IPS-18a (cell line): ENCODE data around the gene NF1.
"Not testable (repeated sequence)": the region's sequence is repeated elsewhere in the genome, so short reads cannot be mapped to it uniquely, and the experiment has no call there.

ENCODE experiments used
- H3K27ac ChIP-seq: one replicate; pipeline ENCODE4 v1.5.1; 2013; ENCODE audit warnings: low read length
- H3K27me3 ChIP-seq: one replicate; pipeline ENCODE4 v1.6.1; 2013; ENCODE audit warnings: mild to moderate bottlenecking, low read length; ENCODE audit not compliant: control insufficient read depth, insufficient read depth
- H3K36me3 ChIP-seq: one replicate; pipeline ENCODE4 v1.6.1; 2013; ENCODE audit warnings: low read depth, low read length; ENCODE audit not compliant: control insufficient read depth
- H3K4me1 ChIP-seq: one replicate; pipeline ENCODE4 v1.6.1; 2013; ENCODE audit warnings: low read depth, low read length; ENCODE audit not compliant: control insufficient read depth
- H3K4me3 ChIP-seq: one replicate; pipeline ENCODE4 v1.5.1; 2013; ENCODE audit warnings: low read length
- H3K9ac ChIP-seq: one replicate; pipeline ENCODE4 v1.6.1; 2013; ENCODE audit warnings: mild to moderate bottlenecking, low read length, moderate library complexity
- H3K9me3 ChIP-seq: one replicate; pipeline ENCODE4 v1.6.1; 2013; ENCODE audit warnings: low read depth, low read length; ENCODE audit not compliant: control insufficient read depth

NF1 gene

GRCh38 chr17:31112001-31112661, 17.4 kb downstream of the NF1 start:
- Histone ChIP-seq H3K27me3 (no peaks in the 10 kb centered on the region), H3K9ac (no peak overlapping the region), H3K36me3 (no peaks in the 10 kb centered on the region), H3K4me3 (no peak overlapping the region), H3K9me3 (no peaks in the 10 kb centered on the region), H3K27ac (no peak overlapping the region), H3K4me1 (peaks cover 22% of the 10 kb centered on the region)

- H3K9ac ChIP-seq, H3K36me3 ChIP-seq, H3K9me3 ChIP-seq, H3K4me3 ChIP-seq, H3K27ac ChIP-seq, H3K27me3 ChIP-seq: not testable (repeated sequence)
- H3K4me1 ChIP-seq = peaks cover 22% of the 10 kb centered on the region
Measured at GRCh38 chr17:31113368-31113767, 18.6 kb downstream of the NF1 start.

- Histone ChIP-seq H3K9ac (no peak overlapping the region), H3K9me3 (no peaks in the 10 kb centered on the region), H3K4me3 (no peak overlapping the region), H3K4me1 (peaks cover 22% of the 10 kb centered on the region), H3K27ac (no peak overlapping the region), H3K36me3 (no peaks in the 10 kb centered on the region), H3K27me3 (no peaks in the 10 kb centered on the region)
Measured at GRCh38 chr17:31113939-31114338, 19.2 kb downstream of the NF1 start.

- H3K9ac ChIP-seq = no peak overlapping the region
- no peak overlapping the region for H3K4me3 ChIP-seq
- H3K4me1 ChIP-seq = peaks cover 16% of the 10 kb centered on the region
- H3K36me3 ChIP-seq = no peaks in the 10 kb centered on the region
- H3K27me3 ChIP-seq = no peaks in the 10 kb centered on the region
- peak overlapping the region; percentile 2 for H3K27ac ChIP-seq
- H3K9me3 ChIP-seq = no peaks in the 10 kb centered on the region
Measured at GRCh38 chr17:31114956-31115555, 20.3 kb downstream of the NF1 start.

GRCh38 chr17:31116167-31116566, 21.4 kb downstream of the NF1 start:
- Histone ChIP-seq H3K4me3 (no peak overlapping the region), H3K9me3 (no peaks in the 10 kb centered on the region), H3K27me3 (no peaks in the 10 kb centered on the region), H3K27ac (no peak overlapping the region), H3K36me3 (no peaks in the 10 kb centered on the region), H3K4me1 (peaks cover 9% of the 10 kb centered on the region), H3K9ac (no peak overlapping the region)

- H3K9me3 ChIP-seq = no peaks in the 10 kb centered on the region
- no peaks in the 10 kb centered on the region for H3K36me3 ChIP-seq
- H3K27ac ChIP-seq = no peak overlapping the region
Measured at GRCh38 chr17:31122746-31123145, 28.0 kb downstream of the NF1 start.

GRCh38 chr17:31126318-31126717, 31.5 kb downstream of the NF1 start:
- H3K27ac ChIP-seq = no peak overlapping the region
- H3K27me3 ChIP-seq = no peaks in the 10 kb centered on the region
- no peaks in the 10 kb centered on the region for H3K36me3 ChIP-seq
- H3K9me3 ChIP-seq = no peaks in the 10 kb centered on the region
- H3K4me3 ChIP-seq = no peak overlapping the region
- H3K9ac ChIP-seq = no peak overlapping the region
- H3K4me1 ChIP-seq = peaks cover 17% of the 10 kb centered on the region

More at GRCh38 chr17:31122746-31123145, 28.0 kb downstream of the NF1 start:
- Histone ChIP-seq H3K4me3 (no peak overlapping the region), H3K27me3 (no peaks in the 10 kb centered on the region), H3K9ac (no peak overlapping the region), H3K4me1 (peaks cover 8% of the 10 kb centered on the region)

GRCh38 chr17:31128241-31128640, 33.5 kb downstream of the NF1 start:
- Histone ChIP-seq H3K27ac (no peak overlapping the region), H3K4me3 (no peak overlapping the region), H3K4me1 (peaks cover 10% of the 10 kb centered on the region), H3K27me3 (no peaks in the 10 kb centered on the region), H3K36me3 (no peaks in the 10 kb centered on the region), H3K9ac (no peak overlapping the region), H3K9me3 (no peaks in the 10 kb centered on the region)

- no peaks in the 10 kb centered on the region for H3K9me3 ChIP-seq
- no peak overlapping the region for H3K9ac ChIP-seq
- no peaks in the 10 kb centered on the region for H3K27me3 ChIP-seq
- H3K36me3 ChIP-seq = no peaks in the 10 kb centered on the region
- no peak overlapping the region for H3K4me3 ChIP-seq
- H3K27ac ChIP-seq = no peak overlapping the region
- peaks cover 10% of the 10 kb centered on the region for H3K4me1 ChIP-seq
Measured at GRCh38 chr17:31130286-31131224, 35.8 kb downstream of the NF1 start.

GRCh38 chr17:31131299-31131698, 36.5 kb downstream of the NF1 start:
- H3K9me3 ChIP-seq = no peaks in the 10 kb centered on the region
- H3K9ac ChIP-seq = no peak overlapping the region
- no peaks in the 10 kb centered on the region for H3K27me3 ChIP-seq
- peaks cover 10% of the 10 kb centered on the region for H3K4me1 ChIP-seq
- H3K4me3 ChIP-seq = no peak overlapping the region
- no peak overlapping the region for H3K27ac ChIP-seq
- H3K36me3 ChIP-seq = no peaks in the 10 kb centered on the region

- H3K4me3 ChIP-seq = no peak overlapping the region
- no peak overlapping the region for H3K27ac ChIP-seq
- peaks cover 10% of the 10 kb centered on the region for H3K4me1 ChIP-seq
- no peaks in the 10 kb centered on the region for H3K27me3 ChIP-seq
- H3K9me3 ChIP-seq = no peaks in the 10 kb centered on the region
- no peak overlapping the region for H3K9ac ChIP-seq
- no peaks in the 10 kb centered on the region for H3K36me3 ChIP-seq
Measured at GRCh38 chr17:31132977-31133376, 38.2 kb downstream of the NF1 start.
